Ishikawa (cell line): ENCODE measurements around the gene SPOCK1.

ENCODE experiments used
- CEBPB ChIP-seq: IDR thresholded peaks from 2 replicates; pipeline ENCODE4 v1.6.1; 2012
- EGR1 ChIP-seq: IDR thresholded peaks from 2 replicates; pipeline ENCODE4 v1.6.1; 2012
- EP300 ChIP-seq: IDR thresholded peaks from 2 replicates; pipeline ENCODE4 v1.6.1; 2012; ENCODE audit warnings: borderline replicate concordance
- FOXM1 ChIP-seq: IDR thresholded peaks from 2 replicates; pipeline ENCODE4 v1.6.1; 2012; ENCODE audit warnings: low read depth, borderline replicate concordance
- NFIC ChIP-seq: IDR thresholded peaks from 2 replicates; pipeline ENCODE4 v1.6.1; 2012
- RAD21 ChIP-seq: IDR thresholded peaks from 2 replicates; pipeline ENCODE4 v1.6.1; 2012; ENCODE audit warnings: low read depth
- TAF1 ChIP-seq: IDR thresholded peaks from 2 replicates; pipeline ENCODE4 v1.6.1; 2012; ENCODE audit warnings: low read depth, mild to moderate bottlenecking
- TEAD4 ChIP-seq: IDR thresholded peaks from 2 replicates; pipeline ENCODE4 v1.6.1; 2012
- YY1 ChIP-seq: IDR thresholded peaks from 2 replicates; pipeline ENCODE4 v1.6.1; 2012; ENCODE audit warnings: low read depth
- ZBTB7A ChIP-seq: IDR thresholded peaks from 2 replicates; pipeline ENCODE4 v1.6.1; 2012; ENCODE audit warnings: low read depth
- TF ChIP-seq, protein P1 (sequence below): IDR thresholded peaks from 2 replicates; pipeline ENCODE4 v1.6.1; 2012; ENCODE audit warnings: low read depth, mild to moderate bottlenecking
- TF ChIP-seq, protein P2 (sequence below): IDR thresholded peaks from 2 replicates; pipeline ENCODE4 v1.6.1; 2012
- TF ChIP-seq, protein P3 (sequence below): IDR thresholded peaks from 2 replicates; pipeline ENCODE4 v1.6.1; 2012

GRCh38 chr5:137412136-137412535 is 87.0 kb downstream of the SPOCK1 start:
- TF ChIP-seq, protein P1, sequence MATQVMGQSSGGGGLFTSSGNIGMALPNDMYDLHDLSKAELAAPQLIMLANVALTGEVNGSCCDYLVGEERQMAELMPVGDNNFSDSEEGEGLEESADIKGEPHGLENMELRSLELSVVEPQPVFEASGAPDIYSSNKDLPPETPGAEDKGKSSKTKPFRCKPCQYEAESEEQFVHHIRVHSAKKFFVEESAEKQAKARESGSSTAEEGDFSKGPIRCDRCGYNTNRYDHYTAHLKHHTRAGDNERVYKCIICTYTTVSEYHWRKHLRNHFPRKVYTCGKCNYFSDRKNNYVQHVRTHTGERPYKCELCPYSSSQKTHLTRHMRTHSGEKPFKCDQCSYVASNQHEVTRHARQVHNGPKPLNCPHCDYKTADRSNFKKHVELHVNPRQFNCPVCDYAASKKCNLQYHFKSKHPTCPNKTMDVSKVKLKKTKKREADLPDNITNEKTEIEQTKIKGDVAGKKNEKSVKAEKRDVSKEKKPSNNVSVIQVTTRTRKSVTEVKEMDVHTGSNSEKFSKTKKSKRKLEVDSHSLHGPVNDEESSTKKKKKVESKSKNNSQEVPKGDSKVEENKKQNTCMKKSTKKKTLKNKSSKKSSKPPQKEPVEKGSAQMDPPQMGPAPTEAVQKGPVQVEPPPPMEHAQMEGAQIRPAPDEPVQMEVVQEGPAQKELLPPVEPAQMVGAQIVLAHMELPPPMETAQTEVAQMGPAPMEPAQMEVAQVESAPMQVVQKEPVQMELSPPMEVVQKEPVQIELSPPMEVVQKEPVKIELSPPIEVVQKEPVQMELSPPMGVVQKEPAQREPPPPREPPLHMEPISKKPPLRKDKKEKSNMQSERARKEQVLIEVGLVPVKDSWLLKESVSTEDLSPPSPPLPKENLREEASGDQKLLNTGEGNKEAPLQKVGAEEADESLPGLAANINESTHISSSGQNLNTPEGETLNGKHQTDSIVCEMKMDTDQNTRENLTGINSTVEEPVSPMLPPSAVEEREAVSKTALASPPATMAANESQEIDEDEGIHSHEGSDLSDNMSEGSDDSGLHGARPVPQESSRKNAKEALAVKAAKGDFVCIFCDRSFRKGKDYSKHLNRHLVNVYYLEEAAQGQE, result no peak
- TF ChIP-seq CEBPB (no peak), NFIC (no peak), TAF1 (no peak), YY1 (no peak), TEAD4 (no peak), RAD21 (no peak), EGR1 (no peak), EP300 (no peak), FOXM1 (no peak), ZBTB7A (no peak)
- TF ChIP-seq, protein P2, sequence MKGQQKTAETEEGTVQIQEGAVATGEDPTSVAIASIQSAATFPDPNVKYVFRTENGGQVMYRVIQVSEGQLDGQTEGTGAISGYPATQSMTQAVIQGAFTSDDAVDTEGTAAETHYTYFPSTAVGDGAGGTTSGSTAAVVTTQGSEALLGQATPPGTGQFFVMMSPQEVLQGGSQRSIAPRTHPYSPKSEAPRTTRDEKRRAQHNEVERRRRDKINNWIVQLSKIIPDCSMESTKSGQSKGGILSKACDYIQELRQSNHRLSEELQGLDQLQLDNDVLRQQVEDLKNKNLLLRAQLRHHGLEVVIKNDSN, result no peak
- TF ChIP-seq, protein P3, sequence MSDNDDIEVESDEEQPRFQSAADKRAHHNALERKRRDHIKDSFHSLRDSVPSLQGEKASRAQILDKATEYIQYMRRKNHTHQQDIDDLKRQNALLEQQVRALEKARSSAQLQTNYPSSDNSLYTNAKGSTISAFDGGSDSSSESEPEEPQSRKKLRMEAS, result no peak
